ENCODE data around the gene PTPRD.
"Not testable (repeated sequence)": the region's sequence is repeated elsewhere in the genome, so short reads cannot be mapped to it uniquely, and the experiment has no call there.

Gene PTPRD

DNA sequence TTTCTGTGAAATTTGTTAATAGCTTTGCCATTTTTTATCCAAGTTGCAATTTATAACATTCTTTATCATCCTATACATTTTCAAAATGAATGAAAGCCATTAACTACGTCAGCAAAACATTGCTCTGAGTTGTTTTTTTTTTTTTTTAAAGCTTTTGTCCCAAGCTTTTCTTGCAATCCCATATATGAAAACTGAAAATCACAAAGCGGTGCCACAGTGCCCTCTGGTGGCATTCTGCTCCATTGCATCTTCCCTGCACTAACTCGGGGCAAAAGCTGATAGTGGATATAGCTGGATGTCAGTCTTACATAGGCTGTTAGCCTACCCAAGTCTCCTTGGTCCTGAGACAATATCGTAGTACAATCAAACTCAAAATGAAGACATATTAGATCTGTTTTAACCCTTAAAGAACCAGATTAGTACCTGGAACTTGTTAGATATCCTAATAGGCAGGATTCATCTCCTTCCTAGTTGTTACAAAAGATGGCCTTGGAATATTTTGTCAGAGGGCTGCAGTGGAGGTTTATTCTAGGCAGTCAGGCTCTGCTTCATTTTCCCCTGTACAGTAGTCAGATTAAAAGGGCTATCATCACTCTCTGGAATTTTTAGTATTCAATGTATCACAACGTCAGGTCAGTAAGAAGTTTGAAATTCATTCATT lies 669.9 kb downstream of the PTPRD start:
- no peak overlapping the region for H3K4me3 ChIP-seq (ENCODE audit: low read length)
- peak; percentile 37 for DNase-seq (ENCODE audit: low read depth, low spot score)

DNA sequence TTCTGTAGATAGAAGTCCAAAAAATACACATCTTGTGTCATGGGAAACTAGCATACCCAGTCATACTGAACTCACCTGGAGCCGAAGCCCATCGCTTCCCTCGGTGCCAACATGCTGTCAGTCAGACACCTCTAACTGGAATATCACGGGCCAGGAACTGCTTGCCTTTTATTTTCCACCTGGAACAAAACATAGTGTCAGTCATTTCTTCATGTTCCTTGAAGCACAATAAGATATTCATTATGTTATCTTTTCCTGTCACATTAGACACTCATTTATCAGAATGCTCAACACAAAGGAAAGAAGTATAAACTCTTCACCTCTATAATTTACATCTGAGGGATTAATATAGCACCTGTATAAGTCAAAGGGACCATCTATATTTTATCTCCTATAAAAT lies 674.4 kb downstream of the PTPRD start:
- H3K4me3 ChIP-seq (ENCODE audit: low read length), result no peak overlapping the region
- no peak for DNase-seq (ENCODE audit: low read depth, low spot score)

DNA sequence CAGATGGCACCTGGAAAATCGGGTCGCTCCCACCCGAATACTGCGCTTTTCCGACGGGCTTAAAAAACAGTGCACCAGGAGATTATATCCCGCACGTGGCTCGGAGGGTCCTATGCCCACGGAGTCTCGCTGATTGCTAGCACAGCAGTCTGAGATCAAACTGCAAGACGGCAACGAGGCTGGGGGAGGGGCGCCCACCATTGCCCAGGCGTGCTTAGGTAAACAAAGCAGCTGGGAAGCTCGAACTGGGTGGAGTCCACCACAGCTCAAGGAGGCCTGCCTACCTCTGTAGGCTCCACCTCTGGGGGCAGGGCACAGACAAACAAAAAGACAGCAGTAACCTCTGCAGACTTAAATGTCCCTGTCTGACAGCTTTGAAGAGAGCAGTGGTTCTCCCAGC lies 681.3 kb downstream of the PTPRD start:
- H3K4me3 ChIP-seq (ENCODE audit: low read length); DNase-seq (ENCODE audit: low read depth, low spot score): not testable (repeated sequence)

DNA sequence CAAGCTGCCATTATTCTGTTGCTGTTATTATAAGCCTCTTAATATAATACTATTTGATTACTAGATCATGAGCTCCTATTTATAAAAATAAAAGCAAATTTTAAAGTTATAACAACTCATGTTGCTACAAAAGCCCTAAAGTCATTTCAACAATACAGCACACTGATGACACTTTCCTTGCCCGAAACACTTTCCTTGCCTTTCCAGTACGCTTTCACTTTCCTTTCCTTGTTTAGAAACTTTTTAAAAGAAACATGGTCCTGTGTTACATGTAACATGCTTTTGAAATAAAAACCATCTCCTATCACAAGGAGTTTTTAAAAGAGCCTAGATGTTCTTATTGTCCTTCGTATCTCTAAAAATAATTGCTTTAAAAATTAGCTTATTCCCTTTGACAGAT lies 688.4 kb downstream of the PTPRD start:
- H3K4me3 ChIP-seq (ENCODE audit: low read length), result no peak overlapping the region
- DNase-seq (ENCODE audit: low read depth, low spot score), result no peak

DNA sequence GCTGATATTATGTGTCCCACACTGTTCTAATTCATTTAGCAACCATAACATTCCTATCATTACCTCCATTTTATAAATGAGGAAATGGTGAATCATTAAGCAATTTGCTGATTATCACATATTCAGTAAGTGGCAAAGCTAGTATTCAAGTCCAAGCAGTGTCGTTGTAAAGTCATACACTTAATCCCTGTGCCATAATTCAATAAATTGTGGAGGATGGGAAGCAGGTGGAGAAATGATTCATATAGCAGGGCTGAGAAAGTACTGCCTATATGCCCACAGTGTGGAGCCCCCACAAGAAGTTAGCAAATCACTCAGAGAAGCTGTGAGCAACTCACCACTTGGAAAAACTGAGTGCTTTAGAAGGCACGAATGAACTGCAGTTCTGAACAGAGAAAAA lies 691.0 kb downstream of the PTPRD start:
- no peak overlapping the region for H3K4me3 ChIP-seq (ENCODE audit: low read length)
- DNase-seq (ENCODE audit: low read depth, low spot score), result no peak

DNA sequence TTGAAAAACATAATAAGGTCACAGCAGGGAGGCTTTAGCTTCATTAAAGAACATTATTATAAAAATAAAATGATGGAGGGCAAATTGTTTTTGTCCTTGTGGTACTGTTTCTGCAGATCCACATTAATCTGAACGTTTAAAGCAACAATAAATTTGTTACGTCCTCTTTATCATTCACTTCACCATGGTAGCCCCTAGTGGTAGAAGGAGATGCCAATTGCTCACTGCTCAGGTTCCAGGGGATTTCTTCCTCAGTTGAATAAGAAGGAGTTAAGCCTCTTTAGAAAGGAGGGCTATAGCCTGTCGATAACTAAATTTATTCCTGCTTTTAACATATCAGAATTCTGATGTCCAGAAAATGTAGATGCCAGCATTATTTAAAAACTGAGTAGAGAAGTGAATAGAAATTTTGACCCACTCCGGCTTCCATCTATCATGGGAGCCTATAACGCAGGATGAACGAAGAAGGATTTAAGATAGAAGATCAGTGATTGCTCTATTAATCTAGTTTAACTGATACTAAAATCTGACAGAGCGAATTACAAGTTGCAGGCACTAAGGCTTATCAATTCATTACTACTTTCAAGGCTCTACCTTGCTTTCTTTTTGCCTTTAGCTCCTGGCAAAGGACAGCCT lies 692.3 kb downstream of the PTPRD start:
- no peak for DNase-seq (ENCODE audit: low read depth, low spot score)
- no peak overlapping the region for H3K4me3 ChIP-seq (ENCODE audit: low read length)

DNA sequence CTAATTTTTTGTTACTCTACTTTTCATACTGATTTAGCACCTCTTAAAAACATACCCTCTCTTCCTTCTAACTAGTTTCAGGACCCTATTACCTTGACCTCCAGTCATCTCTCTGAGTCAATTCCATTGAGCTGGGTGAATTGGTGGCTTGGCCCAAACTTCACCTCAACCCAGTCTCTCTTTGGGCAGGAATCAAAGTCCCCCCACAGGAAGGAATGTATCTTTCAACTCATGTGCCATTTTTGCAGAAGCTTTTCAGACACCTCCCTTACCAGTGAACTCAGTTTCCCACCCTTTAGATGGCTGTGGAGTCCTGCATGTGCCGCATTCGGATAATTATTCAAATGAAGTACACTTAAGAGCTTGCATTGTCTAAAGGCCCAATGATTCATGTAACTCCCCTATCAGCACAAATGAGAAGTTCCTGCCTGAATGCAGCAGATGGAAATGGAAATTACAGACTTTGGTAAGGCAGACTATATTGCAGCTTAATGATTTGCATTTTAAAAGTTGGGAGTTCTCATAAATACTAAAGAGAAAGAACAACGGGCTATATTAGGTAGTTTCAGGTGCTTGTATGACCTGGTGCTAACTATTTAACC lies 693.5 kb downstream of the PTPRD start:
- no peak for DNase-seq (ENCODE audit: low read depth, low spot score)
- H3K4me3 ChIP-seq (ENCODE audit: low read length), result no peak overlapping the region

DNA sequence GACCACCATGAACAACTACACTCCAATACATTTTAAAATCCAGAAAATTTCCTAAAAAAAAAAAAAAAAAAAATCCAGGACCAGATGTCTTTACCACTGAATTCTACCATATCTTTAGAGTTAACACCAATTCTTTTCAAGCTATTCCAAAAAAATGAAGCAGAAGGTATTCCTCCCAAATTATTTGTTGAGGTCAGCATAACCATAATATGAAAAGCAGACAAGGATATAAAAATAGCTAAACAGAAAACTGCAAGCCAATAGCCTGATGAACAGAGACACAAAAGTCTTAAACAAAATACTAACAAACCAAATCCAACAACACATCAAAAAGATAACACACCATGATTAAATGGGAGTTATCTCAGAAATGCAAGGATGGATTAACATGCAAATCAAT lies 695.4 kb downstream of the PTPRD start:
- no peak for DNase-seq (ENCODE audit: low read depth, low spot score)
- H3K4me3 ChIP-seq (ENCODE audit: low read length), result no peak overlapping the region

DNA sequence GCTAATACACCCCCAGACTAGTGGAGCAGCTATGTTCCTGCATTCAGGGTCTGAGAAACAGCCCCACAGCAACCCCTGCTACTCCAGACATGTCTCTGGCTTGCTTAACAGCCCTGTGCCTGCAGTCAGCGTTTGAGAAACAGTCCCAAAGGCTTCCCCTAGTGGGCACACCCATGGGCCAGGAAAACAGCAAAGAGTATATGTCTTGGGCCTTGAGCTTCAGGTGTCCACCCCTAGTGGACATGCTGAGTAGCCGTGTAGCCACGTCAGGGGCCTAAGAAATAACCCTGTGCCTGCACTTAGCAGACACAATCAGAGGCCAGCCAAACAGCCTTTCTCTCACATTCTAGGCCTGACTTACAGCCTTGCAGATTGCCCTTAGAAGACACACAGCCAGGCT lies 698.6 kb downstream of the PTPRD start:
- H3K4me3 ChIP-seq (ENCODE audit: low read length), result no peak overlapping the region
- no peak for DNase-seq (ENCODE audit: low read depth, low spot score)

DNA sequence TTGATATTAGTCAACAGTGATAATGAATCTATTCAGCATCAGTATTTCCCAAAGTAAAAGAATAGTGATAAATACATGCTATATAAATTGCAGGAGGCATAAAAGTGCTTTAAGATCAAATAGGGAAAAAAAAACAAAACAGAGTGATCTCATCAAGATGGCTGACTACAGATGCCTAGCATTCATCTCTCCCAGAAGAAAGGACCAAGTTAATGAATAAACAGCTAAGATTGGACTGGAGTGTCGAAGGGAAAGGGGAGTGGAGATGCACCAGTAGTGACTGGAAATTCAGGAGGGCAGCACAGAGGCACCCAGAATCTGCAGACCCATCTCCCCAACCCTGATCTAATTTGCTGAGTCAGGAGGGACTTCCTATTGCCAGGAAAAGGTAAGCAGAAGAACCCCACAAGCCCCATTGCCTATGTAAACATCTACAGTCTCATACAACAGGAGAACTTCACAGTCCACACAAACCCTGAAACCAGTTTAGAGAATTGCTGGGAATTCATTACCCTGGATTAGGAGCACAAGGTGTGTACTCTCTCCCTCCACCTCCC lies 699.4 kb downstream of the PTPRD start:
- no peak for DNase-seq (ENCODE audit: low read depth, low spot score)
- no peak overlapping the region for H3K4me3 ChIP-seq (ENCODE audit: low read length)

DNA sequence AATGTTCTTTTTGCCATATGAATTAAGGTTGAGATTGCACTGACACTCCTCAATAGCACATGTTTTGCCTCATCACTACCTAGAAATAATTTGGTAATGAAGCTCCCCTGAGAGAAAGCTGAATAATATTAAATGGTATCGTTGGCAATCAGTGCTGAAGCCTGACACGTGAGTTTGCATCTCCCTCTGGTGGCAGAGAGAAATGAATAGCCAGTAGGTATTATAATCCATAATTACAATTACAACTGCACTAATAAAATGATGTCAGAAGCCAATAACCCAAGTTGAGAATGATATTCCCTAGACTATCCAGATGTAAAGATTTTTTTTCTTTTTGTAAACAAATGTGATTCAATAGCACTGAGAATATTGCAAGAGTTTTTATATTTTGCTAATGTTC lies 700.3 kb downstream of the PTPRD start:
- DNase-seq (ENCODE audit: low read depth, low spot score), result no peak

DNA sequence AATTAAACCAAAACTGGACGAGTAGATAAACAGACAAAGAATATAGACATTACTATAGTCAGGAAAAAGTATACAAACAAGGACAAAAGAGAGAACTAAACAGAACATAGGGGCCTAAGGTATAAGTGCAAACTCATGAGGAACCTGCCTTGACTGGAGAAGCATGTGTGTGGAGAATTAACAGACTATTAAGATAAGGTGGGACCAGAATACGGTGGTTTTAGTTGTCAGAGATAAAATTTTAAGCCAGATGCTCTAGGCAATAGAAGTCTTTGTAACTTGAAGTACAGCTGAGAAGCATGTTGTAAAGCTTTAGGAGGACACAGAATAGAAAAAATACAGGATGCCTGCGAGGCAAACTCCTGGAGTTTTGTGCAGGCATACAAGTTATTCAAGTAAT lies 707.1 kb downstream of the PTPRD start:
- DNase-seq (ENCODE audit: low read depth, low spot score), result no peak
- H3K4me3 ChIP-seq (ENCODE audit: low read length), result no peak overlapping the region

More for the DNA sequence above, 700.3 kb downstream of the PTPRD start:
- H3K4me3 ChIP-seq (ENCODE audit: low read length), result no peak overlapping the region

DNA sequence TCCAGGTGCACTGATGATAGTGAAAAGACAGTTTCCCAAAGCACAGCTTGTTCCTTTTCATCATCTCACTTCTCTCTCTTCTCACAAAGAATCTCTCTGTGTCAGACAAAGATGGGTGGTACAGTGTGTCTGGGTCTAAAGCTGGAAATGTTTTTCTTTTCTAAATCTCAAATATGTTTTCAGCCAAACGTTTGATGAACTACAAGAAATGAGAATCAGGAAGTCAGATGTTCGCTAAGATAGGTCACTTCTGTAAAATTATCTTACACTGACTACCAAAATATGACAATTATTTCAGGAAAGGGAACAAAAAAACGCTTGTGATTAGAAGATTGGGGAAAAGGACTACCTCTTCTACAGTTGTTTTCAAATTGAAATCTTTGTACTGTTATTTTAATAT lies 708.8 kb downstream of the PTPRD start:
- no peak for DNase-seq (ENCODE audit: low read depth, low spot score)
- no peak overlapping the region for H3K4me3 ChIP-seq (ENCODE audit: low read length)

DNA sequence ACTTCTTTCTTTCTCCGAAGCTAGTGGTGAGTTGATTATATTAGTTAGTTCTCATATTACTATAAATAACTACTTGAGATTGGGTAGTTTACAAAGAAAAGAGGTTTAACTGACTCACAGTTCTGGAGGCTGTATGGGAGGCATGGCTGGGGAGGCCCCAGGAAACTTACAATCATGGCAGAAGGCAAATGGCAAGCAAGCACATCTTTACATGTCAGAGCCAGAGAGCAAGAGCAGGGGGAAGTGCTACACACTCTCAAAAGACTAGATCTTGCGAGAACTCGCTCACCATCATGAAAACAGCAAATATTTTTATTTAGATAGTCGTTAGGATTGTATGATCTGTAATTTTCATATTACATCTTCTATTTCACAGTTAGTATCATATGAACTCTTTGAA lies 711.2 kb downstream of the PTPRD start:
- H3K4me3 ChIP-seq (ENCODE audit: low read length), result no peak overlapping the region
- no peak for DNase-seq (ENCODE audit: low read depth, low spot score)

DNA sequence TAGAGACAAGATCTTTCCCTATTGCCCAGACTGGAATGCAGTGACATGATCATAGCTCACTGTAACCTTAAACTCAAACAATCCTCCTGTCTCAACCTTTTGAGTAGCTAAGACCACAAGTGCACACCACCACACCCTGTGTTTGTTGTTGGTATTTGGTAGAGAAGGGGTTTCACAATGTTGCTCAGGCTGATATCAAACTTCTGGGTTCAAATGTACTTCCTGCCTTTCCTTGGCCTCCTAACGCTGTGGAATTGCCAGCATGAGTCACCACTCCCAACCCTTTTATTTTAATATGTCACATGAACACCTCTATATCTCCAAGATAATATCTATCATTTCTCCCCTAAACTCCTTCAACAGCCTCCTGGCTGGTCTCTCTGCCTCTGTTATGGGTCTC lies 719.0 kb downstream of the PTPRD start:
- H3K4me3 ChIP-seq (ENCODE audit: low read length), result no peak overlapping the region
- no peak for DNase-seq (ENCODE audit: low read depth, low spot score)

DNA sequence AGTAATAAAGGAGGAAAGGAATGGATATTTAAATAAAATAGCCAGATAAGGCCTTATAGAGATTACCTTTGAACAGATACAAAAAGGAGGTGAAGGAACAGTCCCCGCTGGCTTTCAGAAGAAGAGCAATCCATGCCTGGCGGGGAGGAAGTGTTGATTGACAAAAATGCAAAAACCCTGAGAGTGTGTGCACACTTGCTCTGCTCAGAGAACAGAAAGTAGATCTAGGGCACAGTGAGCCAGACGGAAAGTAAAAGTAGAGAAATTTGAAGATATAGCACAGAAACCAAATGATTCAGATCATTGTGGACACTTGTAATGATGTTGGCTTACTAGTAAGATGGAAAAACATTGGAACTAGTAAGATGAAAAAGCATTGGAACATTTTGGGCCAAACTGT lies 720.6 kb downstream of the PTPRD start:
- H3K4me3 ChIP-seq (ENCODE audit: low read length), result no peak overlapping the region
- no peak for DNase-seq (ENCODE audit: low read depth, low spot score)

DNA sequence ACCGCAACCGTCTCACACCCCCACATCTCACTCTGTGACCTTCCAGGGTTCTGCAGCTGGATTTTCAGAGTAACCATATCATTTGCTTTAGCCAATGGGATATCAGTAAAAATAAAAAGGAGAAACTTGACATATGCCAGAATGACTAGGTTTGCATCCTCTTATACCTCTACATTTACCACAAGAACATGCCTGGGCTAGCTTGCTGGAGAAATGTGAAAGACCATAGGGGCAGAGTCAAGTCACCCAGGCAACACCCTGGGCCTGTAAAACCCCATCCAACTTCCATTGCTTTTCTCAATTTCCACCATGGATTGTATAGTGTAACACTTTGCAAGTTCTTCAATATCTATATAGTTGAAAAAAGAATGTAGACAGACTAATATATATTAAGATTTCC lies 731.1 kb downstream of the PTPRD start:
- H3K4me3 ChIP-seq (ENCODE audit: low read length), result no peak overlapping the region
- DNase-seq (ENCODE audit: low read depth, low spot score), result no peak

DNA sequence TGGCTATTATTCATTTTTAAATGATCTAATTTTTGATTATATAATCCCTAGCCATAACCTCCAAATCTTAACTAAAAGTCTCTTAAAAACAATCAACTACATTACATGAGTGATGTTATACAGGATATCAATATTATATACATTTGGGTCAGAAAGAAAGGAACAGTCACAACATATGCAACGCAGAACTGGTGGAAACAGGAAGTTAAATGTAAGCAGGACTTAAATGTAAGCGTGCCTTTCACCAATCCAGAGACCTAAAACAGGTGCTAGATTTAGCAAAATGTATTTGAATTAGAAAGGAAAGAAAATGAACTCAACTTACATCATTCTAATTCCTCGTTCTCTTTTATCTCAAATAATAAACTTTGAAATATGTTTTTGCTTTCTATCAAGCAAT lies 738.5 kb downstream of the PTPRD start:
- no peak for DNase-seq (ENCODE audit: low read depth, low spot score)

DNA sequence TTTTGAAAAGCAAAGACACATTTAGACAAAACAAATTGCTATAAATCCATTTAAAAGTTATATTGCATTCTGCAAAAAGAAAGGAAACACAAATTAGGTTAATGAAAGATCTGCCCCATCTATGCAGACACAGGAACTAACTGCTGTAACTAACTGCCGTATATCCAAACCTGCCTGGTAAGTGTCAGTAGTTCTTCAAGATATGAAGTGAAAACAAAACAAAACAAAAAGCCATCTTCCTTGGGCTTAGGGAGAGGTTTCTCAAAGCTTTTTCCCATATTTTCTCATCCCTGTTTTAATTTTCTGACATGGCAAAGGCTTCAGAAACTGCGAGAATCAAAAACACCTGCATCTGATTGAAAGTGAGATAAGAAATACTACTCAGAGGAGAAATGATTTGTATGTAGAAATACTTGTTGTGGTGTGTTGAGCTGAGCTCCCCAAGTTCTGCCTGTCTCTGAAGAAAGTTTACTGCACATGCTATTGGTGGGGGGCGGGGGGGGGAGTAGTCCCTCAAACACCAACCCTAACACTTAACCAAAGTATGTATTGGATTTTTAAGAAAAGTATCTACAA lies 750.5 kb downstream of the PTPRD start:
- DNase-seq (ENCODE audit: low read depth, low spot score), result no peak
- H3K4me3 ChIP-seq (ENCODE audit: low read length), result no peak overlapping the region

More for the DNA sequence above, 738.5 kb downstream of the PTPRD start:
- no peak overlapping the region for H3K4me3 ChIP-seq (ENCODE audit: low read length)
